ENCODE results near the gene MARS1. TPM values are rescaled to one million over a fixed set of nuclear protein-coding genes. Genes with fewer than 3 reads are reported as not detected.

Gene MARS1
- total RNA-seq, 4 donors from 2014 or later: 53.2 to 81.0 (median 62.7) TPM

DNA sequence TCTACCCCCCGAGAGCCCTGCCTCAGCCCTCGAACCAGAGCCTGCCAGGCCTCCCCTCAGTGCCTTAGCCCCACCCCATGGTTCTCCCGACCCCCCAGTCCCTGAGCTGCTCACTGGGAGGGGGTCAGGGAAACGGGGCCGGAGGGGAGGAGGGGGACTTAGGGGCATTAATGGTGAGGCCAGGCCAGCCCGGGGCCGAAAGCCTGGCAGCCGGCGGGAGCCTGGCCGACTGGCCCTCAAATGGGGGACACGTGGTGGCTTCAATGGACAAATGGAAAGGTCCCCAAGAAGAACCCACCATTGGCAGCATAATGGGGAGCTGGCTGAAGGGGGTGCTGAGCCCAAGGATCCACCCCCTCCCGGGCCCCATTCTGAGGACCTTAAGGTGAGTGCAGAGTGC lies 40.3 kb downstream of the MARS1 start:
- Histone ChIP-seq H3K36me3 (peaks cover 67 to 93% (median 91%) of the 10 kb centered on the region in 4 donors), H3K4me3 (no peak overlapping the region), H3K27me3 (no peaks in the 10 kb centered on the region), H3K27ac (replicated peaks in 1 of 4) (no peak overlapping the region), H3K4me1 (peaks cover 18 to 48% (median 32%) of the 10 kb centered on the region in 4 donors), H3K9me3 (no peaks in the 10 kb centered on the region)
- TF ChIP-seq, protein P1, sequence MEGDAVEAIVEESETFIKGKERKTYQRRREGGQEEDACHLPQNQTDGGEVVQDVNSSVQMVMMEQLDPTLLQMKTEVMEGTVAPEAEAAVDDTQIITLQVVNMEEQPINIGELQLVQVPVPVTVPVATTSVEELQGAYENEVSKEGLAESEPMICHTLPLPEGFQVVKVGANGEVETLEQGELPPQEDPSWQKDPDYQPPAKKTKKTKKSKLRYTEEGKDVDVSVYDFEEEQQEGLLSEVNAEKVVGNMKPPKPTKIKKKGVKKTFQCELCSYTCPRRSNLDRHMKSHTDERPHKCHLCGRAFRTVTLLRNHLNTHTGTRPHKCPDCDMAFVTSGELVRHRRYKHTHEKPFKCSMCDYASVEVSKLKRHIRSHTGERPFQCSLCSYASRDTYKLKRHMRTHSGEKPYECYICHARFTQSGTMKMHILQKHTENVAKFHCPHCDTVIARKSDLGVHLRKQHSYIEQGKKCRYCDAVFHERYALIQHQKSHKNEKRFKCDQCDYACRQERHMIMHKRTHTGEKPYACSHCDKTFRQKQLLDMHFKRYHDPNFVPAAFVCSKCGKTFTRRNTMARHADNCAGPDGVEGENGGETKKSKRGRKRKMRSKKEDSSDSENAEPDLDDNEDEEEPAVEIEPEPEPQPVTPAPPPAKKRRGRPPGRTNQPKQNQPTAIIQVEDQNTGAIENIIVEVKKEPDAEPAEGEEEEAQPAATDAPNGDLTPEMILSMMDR (IDR thresholded peaks at IDR 0.05): no peak
- TF ChIP-seq EP300 (IDR thresholded peaks at IDR 0.05): no peak
- no peak for TF ChIP-seq POLR2A (IDR thresholded peaks at IDR 0.05; ENCODE audit: low read depth)
- no peak for TF ChIP-seq POLR2AphosphoS5 (IDR thresholded peaks at IDR 0.05)
- no peak for DNase-seq (ENCODE audit: extremely low spot score)
- 80% methylated on average over 11 of the region's 12 CpGs for WGBS
- intact Hi-C loops (cut with DNase I): no loop called here

DNA sequence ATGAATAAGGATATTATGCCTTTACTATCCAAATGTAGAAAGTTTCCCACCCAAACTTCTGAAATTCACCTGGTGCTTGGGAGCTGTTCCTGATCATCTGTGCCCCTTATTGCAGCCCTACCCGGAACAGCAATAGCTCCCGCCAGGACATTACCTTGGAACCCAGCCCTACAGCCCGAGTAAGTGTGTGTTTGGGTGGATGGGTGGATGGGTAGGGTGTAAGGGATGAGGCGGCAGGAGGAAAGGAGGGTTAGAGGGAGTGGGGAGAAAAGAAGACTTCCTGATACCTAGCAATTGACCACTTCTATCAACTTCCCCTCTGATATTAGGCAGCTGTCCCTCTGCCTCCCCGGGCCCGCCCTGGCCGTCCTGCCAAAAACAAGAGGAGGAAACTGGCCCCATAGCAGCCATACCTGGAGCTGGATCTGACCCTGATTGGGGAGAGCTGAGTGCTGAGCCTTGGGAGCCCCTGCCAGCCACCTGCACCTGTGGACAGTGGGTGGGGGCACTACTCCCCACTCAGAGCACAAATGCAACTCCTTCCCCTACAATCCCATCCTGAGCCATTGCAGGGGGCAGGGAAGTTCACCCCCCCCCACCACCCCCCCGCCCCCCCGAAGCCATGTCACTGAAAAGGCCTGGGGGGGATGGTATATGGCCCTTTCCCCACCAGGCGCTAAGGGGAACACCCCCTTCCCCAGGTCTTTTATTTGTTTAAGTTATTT lies 41.1 kb downstream of the MARS1 start:
- intact Hi-C loops (cut with DNase I): no loop called here
- Histone ChIP-seq H3K9me3 (no peaks in the 10 kb centered on the region), H3K4me1 (peaks cover 11 to 41% (median 24%) of the 10 kb centered on the region in 4 donors), H3K27me3 (no peaks in the 10 kb centered on the region), H3K27ac (replicated peaks in 1 of 4) (peak overlapping the region in 1 of 4 donors; percentile 14), H3K36me3 (peaks cover 73 to 100% (median 99%) of the 10 kb centered on the region in 4 donors), H3K4me3 (no peak overlapping the region)
- TF ChIP-seq POLR2A (IDR thresholded peaks at IDR 0.05; ENCODE audit: low read depth) (no peak), POLR2AphosphoS5 (IDR thresholded peaks at IDR 0.05) (no peak), EP300 (IDR thresholded peaks at IDR 0.05) (no peak)
- TF ChIP-seq, protein P1 (IDR thresholded peaks at IDR 0.05): no peak
- DNase-seq (ENCODE audit: extremely low spot score): no peak
- WGBS: 73% methylated on average over 9 of the region's 10 CpGs

DNA sequence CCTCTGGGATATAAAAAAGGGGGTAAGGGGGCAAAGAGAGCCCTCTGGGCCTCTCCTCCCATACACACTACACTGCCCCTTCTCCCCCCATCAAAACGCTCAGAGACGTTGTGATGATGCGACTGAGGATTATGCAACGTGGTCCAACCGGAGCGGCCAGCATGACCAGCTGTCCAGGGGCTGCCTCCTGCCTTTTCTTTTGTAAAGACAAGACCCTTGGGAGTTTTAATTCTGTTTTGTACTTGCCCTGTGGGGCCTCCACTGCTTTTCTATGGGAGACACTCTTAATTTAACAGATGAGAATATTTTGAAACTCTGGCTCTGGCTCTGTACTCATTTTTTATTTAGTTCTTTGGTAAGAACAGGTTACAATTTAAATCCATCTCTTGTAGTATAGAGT lies 42.0 kb downstream of the MARS1 start:
- H3K4me1 ChIP-seq: peaks cover 3 to 32% (median 15%) of the 10 kb centered on the region in 4 donors
- intact Hi-C loops (cut with DNase I): no loop called here
- WGBS: 72% methylated on average over 6 of the region's 6 CpGs
- no peaks in the 10 kb centered on the region for H3K9me3 ChIP-seq
- no peak overlapping the region for H3K4me3 ChIP-seq
- H3K27me3 ChIP-seq: no peaks in the 10 kb centered on the region
- TF ChIP-seq, protein P1 (IDR thresholded peaks at IDR 0.05): no peak
- TF ChIP-seq POLR2AphosphoS5 (IDR thresholded peaks at IDR 0.05) (no peak), EP300 (IDR thresholded peaks at IDR 0.05) (no peak), POLR2A (IDR thresholded peaks at IDR 0.05; ENCODE audit: low read depth) (no peak)
- DNase-seq (ENCODE audit: extremely low spot score): no peak
- peak overlapping the region in 1 of 4 donors; percentile 14 for H3K27ac ChIP-seq (replicated peaks in 1 of 4)
- peaks cover 81 to 100% (median 99%) of the 10 kb centered on the region in 4 donors for H3K36me3 ChIP-seq

DNA sequence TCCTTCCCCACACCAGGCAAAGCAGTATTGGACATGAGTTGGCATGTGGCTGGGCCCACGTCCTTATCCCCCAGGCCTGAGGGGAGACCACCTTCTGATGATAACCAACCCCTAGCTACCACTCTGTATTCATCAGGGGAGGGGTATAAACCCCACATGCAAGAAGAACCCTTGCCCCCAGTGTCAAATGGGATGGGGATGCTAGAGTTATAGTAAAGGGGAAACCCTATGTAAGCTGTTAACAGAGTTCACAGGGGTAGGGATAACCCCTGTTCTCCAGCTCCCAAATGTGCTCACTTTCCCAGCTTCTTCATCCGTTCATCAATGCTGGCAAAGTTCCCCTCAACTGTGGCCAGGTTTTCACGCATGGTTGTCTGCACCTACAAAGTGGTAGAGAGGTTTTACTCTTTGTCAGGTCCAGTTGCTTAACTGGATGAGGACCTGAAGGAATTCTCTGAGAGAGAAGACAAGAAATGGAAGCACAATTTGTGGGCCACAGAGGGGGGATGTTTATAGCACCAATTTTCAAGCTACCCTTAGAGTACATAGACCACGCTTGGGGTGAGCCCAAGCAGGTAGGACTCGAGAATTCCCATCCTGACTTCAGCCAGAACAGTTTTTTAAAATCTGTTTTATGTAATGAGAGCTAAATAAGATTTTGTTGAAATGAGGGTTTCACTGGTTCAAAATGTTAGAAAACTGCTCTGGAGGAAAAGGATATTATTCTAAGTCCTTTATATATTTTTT lies 42.7 kb downstream of the MARS1 start:
- H3K27ac ChIP-seq (replicated peaks in 1 of 4): peak overlapping the region in 2 of 4 donors; percentile 14
- TF ChIP-seq POLR2A (IDR thresholded peaks at IDR 0.05; ENCODE audit: low read depth): no peak
- TF ChIP-seq POLR2AphosphoS5 (IDR thresholded peaks at IDR 0.05): no peak
- TF ChIP-seq EP300 (IDR thresholded peaks at IDR 0.05): no peak
- TF ChIP-seq, protein P1 (IDR thresholded peaks at IDR 0.05): no peak
- WGBS: 74% methylated on average over 5 of the region's 5 CpGs
- DNase-seq (ENCODE audit: extremely low spot score): no peak
- peaks cover 0 to 25% (median 8%) of the 10 kb centered on the region in 4 donors for H3K4me1 ChIP-seq
- intact Hi-C loops (cut with DNase I): no loop called here
- H3K27me3 ChIP-seq: no peaks in the 10 kb centered on the region
- peaks cover 83 to 100% (median 99%) of the 10 kb centered on the region in 4 donors for H3K36me3 ChIP-seq
- no peak overlapping the region for H3K4me3 ChIP-seq
- H3K9me3 ChIP-seq: no peaks in the 10 kb centered on the region

All from esophagus muscularis mucosa (tissue), 4 donors.